HEK293 (cell line): Measurements from ENCODE around the gene RTN1.

Source experiments
- CTCF ChIA-PET: fragments of 350-600 bp; formaldehyde crosslinking; extraction: SDS; loops from one replicate; lab custom pipeline; 2021; ENCODE audit warnings: antibody characterized with exemption; lab: Yijun Ruan, JAX
- POLR2A ChIA-PET: fragments of 300-600 bp; formaldehyde crosslinking; extraction: SDS; loops from one replicate; lab custom pipeline; 2020; ENCODE audit warnings: antibody characterized with exemption, inconsistent platforms; lab: Yijun Ruan, JAX
- H3K27ac ChIP-seq: fragments of 200-500 bp; sonication (Bioruptor generic); 2 replicates; pipeline ENCODE4 v1.5.1; 2014; ENCODE audit warnings: low read depth, low read length, control low read depth, inconsistent platforms; ENCODE audit errors: extremely low read depth
- H3K36me3 ChIP-seq, 2 experiments: fragments of 200-500 bp in 1 of 2; sonication (Bioruptor generic) in 1 of 2; 1 replicate in 1 of 2; 2 replicates in 1 of 2; pipeline ENCODE4 v1.5.1; 2014 to 2017; ENCODE audit warnings: inconsistent platforms in 2 of 2, low read length in 2 of 2; ENCODE audit not compliant: control insufficient read depth in 2 of 2, insufficient read depth in 1 of 2
- H3K4me1 ChIP-seq: fragments of 200-500 bp; sonication (Bioruptor generic); 2 replicates; pipeline ENCODE4 v1.5.1; 2014; ENCODE audit warnings: mild to moderate bottlenecking, low read length, inconsistent platforms; ENCODE audit not compliant: control insufficient read depth, insufficient read depth
- H3K4me3 ChIP-seq: 2 replicates; pipeline ENCODE4 v1.5.1; 2011; ENCODE audit warnings: low read depth, mild to moderate bottlenecking, control low read depth, low read length, moderate library complexity
- H3K9me3 ChIP-seq: fragments of 200-500 bp; sonication (Bioruptor generic); 2 replicates; pipeline ENCODE4 v1.5.1; 2014; ENCODE audit warnings: low read depth, low read length, inconsistent platforms; ENCODE audit not compliant: control insufficient read depth, insufficient read depth
- GFI1B ChIP-seq: fragments of 450-650 bp; formaldehyde crosslinking; IDR thresholded peaks from 2 replicates; pipeline ENCODE4 v1.5.1; 2016; ENCODE audit warnings: missing biosample characterization, missing genetic modification characterization
- GLIS1 ChIP-seq: fragments of 450-650 bp; formaldehyde crosslinking; IDR thresholded peaks from 2 replicates; pipeline ENCODE4 v1.5.1; 2016; ENCODE audit warnings: missing biosample characterization, missing genetic modification characterization
- RBAK ChIP-seq: fragments of 450-650 bp; formaldehyde crosslinking; IDR thresholded peaks from 2 replicates; pipeline ENCODE4 v1.5.1; 2016; ENCODE audit warnings: missing biosample characterization, missing genetic modification characterization
- REPIN1 ChIP-seq: fragments of 450-650 bp; formaldehyde crosslinking; IDR thresholded peaks from 2 replicates; pipeline ENCODE4 v1.5.1; 2017; ENCODE audit warnings: missing biosample characterization, missing genetic modification characterization, low read depth
- SCRT2 ChIP-seq: fragments of 450-650 bp; formaldehyde crosslinking; IDR thresholded peaks from 2 replicates; pipeline ENCODE4 v1.5.1; 2016; ENCODE audit warnings: missing biosample characterization, missing genetic modification characterization
- SETDB1 ChIP-seq: IDR thresholded peaks from one replicate; pipeline ENCODE4 v1.6.1; 2017; ENCODE audit warnings: mild to moderate bottlenecking, low read length, moderate library complexity, mixed read lengths; ENCODE audit not compliant: insufficient read length
- TCF7L2 ChIP-seq: IDR thresholded peaks from 2 replicates; pipeline ENCODE4 v1.6.1; 2011; ENCODE audit warnings: low read depth, mild to moderate bottlenecking, inconsistent platforms, low read length, moderate library complexity, borderline replicate concordance
- TRIM28 ChIP-seq: IDR thresholded peaks from 2 replicates; pipeline ENCODE4 v1.6.1; 2011; ENCODE audit warnings: low read length, control low read depth, borderline replicate concordance
- YY2 ChIP-seq: fragments of 450-650 bp; formaldehyde crosslinking; IDR thresholded peaks from 2 replicates; pipeline ENCODE4 v1.5.1; 2016; ENCODE audit warnings: missing biosample characterization, missing genetic modification characterization
- ZBTB21 ChIP-seq: fragments of 450-650 bp; formaldehyde crosslinking; IDR thresholded peaks from 2 replicates; pipeline ENCODE4 v1.5.1; 2017; ENCODE audit warnings: missing biosample characterization, missing genetic modification characterization
- ZBTB7A ChIP-seq: fragments of 450-650 bp; formaldehyde crosslinking; IDR thresholded peaks from 2 replicates; pipeline ENCODE4 v1.5.1; 2016; ENCODE audit warnings: low read depth, missing biosample characterization, missing genetic modification characterization
- ZNF114 ChIP-seq: fragments of 450-650 bp; formaldehyde crosslinking; IDR thresholded peaks from 2 replicates; pipeline ENCODE4 v1.5.0; 2017; ENCODE audit warnings: missing biosample characterization, missing genetic modification characterization
- ZNF140 ChIP-seq: fragments of 450-650 bp; formaldehyde crosslinking; IDR thresholded peaks from 2 replicates; pipeline ENCODE4 v1.5.1; 2016; ENCODE audit warnings: missing biosample characterization, missing genetic modification characterization
- ZNF211 ChIP-seq: fragments of 450-650 bp; formaldehyde crosslinking; IDR thresholded peaks from 2 replicates; pipeline ENCODE4 v1.5.1; 2016; ENCODE audit warnings: low read depth, missing biosample characterization, missing genetic modification characterization
- ZNF221 ChIP-seq: fragments of 450-650 bp; formaldehyde crosslinking; IDR thresholded peaks from 2 replicates; pipeline ENCODE4 v1.5.1; 2017; ENCODE audit warnings: missing biosample characterization, missing genetic modification characterization, borderline replicate concordance
- ZNF223 ChIP-seq: fragments of 450-650 bp; formaldehyde crosslinking; IDR thresholded peaks from 2 replicates; pipeline ENCODE4 v1.5.1; 2016; ENCODE audit warnings: missing biosample characterization, missing genetic modification characterization
- ZNF354C ChIP-seq: fragments of 450-650 bp; formaldehyde crosslinking; IDR thresholded peaks from 2 replicates; pipeline ENCODE4 v1.5.1; 2016; ENCODE audit warnings: missing biosample characterization, missing genetic modification characterization, low read depth, borderline replicate concordance
- ZNF394 ChIP-seq: fragments of 450-650 bp; formaldehyde crosslinking; IDR thresholded peaks from 2 replicates; pipeline ENCODE4 v1.5.1; 2016; ENCODE audit warnings: missing biosample characterization, missing genetic modification characterization, mild to moderate bottlenecking, moderate library complexity, borderline replicate concordance
- ZNF501 ChIP-seq: fragments of 450-650 bp; formaldehyde crosslinking; IDR thresholded peaks from 2 replicates; pipeline ENCODE4 v1.5.1; 2016; ENCODE audit warnings: missing biosample characterization, missing genetic modification characterization
- ZNF514 ChIP-seq: fragments of 450-650 bp; formaldehyde crosslinking; IDR thresholded peaks from 2 replicates; pipeline ENCODE4 v1.5.1; 2016; ENCODE audit warnings: missing biosample characterization, missing genetic modification characterization
- ZNF585B ChIP-seq: fragments of 450-650 bp; formaldehyde crosslinking; IDR thresholded peaks from 2 replicates; pipeline ENCODE4 v1.5.1; 2016; ENCODE audit warnings: missing biosample characterization, missing genetic modification characterization
- ZNF596 ChIP-seq: fragments of 450-650 bp; IDR thresholded peaks from 2 replicates; pipeline ENCODE4 v1.5.0; 2018; ENCODE audit warnings: missing biosample characterization, mild to moderate bottlenecking, missing genetic modification characterization, moderate library complexity
- ZNF600 ChIP-seq: fragments of 450-650 bp; formaldehyde crosslinking; IDR thresholded peaks from 2 replicates; pipeline ENCODE4 v1.5.1; 2016; ENCODE audit warnings: missing biosample characterization, missing genetic modification characterization
- ZNF654 ChIP-seq: fragments of 450-650 bp; formaldehyde crosslinking; IDR thresholded peaks from 2 replicates; pipeline ENCODE4 v1.5.1; 2016; ENCODE audit warnings: low read depth, missing biosample characterization, missing genetic modification characterization
- ZNF660 ChIP-seq: fragments of 450-650 bp; IDR thresholded peaks from 2 replicates; pipeline ENCODE4 v1.5.1; 2018; ENCODE audit warnings: missing biosample characterization, mild to moderate bottlenecking, missing genetic modification characterization
- ZNF76 ChIP-seq: fragments of 450-650 bp; formaldehyde crosslinking; IDR thresholded peaks from 2 replicates; pipeline ENCODE4; 2016; ENCODE audit warnings: low read depth, missing biosample characterization, missing genetic modification characterization, borderline replicate concordance
- ZNF776 ChIP-seq: fragments of 450-650 bp; formaldehyde crosslinking; IDR thresholded peaks from 2 replicates; pipeline ENCODE4 v1.5.0; 2017; ENCODE audit warnings: missing biosample characterization, missing genetic modification characterization, borderline replicate concordance
- ZXDB ChIP-seq: fragments of 450-650 bp; formaldehyde crosslinking; IDR thresholded peaks from 2 replicates; pipeline ENCODE4 v1.5.1; 2016; ENCODE audit warnings: missing biosample characterization, missing genetic modification characterization
- TF ChIP-seq, protein P1 (sequence below): fragments of 450-650 bp; formaldehyde crosslinking; IDR thresholded peaks from 2 replicates; pipeline ENCODE4 v1.5.1; 2016; ENCODE audit warnings: missing biosample characterization, missing genetic modification characterization
- TF ChIP-seq, protein P2 (sequence below): fragments of 450-650 bp; formaldehyde crosslinking; IDR thresholded peaks from 2 replicates; pipeline ENCODE4 v1.5.1; 2016; ENCODE audit warnings: missing biosample characterization, missing genetic modification characterization
- TF ChIP-seq, protein P3 (sequence below): fragments of 450-650 bp; IDR thresholded peaks from 2 replicates; pipeline ENCODE4 v1.5.1; 2018; ENCODE audit warnings: missing biosample characterization, missing genetic modification characterization
- TF ChIP-seq, protein P4 (sequence below): fragments of 450-650 bp; formaldehyde crosslinking; conservative IDR thresholded peaks from 2 replicates; pipeline ENCODE4 v1.5.1; 2016; ENCODE audit warnings: low read depth, missing biosample characterization, missing genetic modification characterization

RTN1 gene

DNA sequence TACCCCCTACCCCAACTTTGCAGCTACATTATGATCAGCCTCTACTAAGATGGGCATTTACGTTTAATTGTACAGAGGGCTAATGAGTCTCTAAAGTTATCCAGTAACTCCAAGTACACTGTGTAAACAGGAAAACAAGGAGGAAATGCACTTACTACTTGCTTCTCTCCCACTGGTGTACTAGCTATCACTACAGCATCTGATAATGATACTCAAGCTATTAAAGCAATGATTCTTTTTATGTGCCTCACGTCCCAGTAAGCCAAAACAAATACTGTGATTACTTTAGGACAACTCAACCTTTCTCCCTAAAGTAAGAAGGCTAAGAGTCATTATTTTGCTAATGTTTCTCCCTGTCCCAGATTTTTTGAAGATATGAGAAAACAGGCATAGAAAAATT, 165.3 kb downstream of the RTN1 start:
- Histone ChIP-seq H3K4me1 (no peaks in the 10 kb centered on the region), H3K36me3 (no peaks in the 10 kb centered on the region), H3K9me3 (no peaks in the 10 kb centered on the region), H3K4me3 (no peak overlapping the region), H3K27ac (no peak overlapping the region)
- ChIA-PET CTCF (no interaction called here), POLR2A (no interaction called here)
- TF ChIP-seq REPIN1 (tag by site-specific recombination) (no peak), ZNF140 (tag by site-specific recombination) (no peak), ZXDB (tag by site-specific recombination) (no peak), ZNF776 (tag by site-specific recombination) (no peak), ZNF223 (no peak), GLIS1 (tag by site-specific recombination) (no peak), TCF7L2 (no peak), ZNF501 (tag by site-specific recombination) (no peak), ZNF211 (tag by site-specific recombination) (no peak), ZNF585B (tag by site-specific recombination) (no peak), ZBTB7A (no peak), ZBTB21 (tag by site-specific recombination) (no peak), SETDB1 (no peak), YY2 (tag by site-specific recombination) (no peak), ZNF114 (no peak)
- TF ChIP-seq, protein P1, sequence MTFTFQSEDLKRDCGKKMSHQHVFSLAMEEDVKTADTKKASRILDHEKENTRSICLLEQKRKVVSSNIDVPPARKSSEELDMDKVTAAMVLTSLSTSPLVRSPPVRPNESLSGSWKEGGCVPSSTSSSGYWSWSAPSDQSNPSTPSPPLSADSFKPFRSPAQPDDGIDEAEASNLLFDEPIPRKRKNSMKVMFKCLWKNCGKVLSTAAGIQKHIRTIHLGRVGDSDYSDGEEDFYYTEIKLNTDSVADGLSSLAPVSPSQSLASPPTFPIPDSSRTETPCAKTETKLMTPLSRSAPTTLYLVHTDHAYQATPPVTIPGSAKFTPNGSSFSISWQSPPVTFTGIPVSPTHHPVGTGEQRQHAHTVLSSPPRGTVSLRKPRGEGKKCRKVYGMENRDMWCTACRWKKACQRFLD (tag by site-specific recombination), result no peak
- TF ChIP-seq, protein P2, sequence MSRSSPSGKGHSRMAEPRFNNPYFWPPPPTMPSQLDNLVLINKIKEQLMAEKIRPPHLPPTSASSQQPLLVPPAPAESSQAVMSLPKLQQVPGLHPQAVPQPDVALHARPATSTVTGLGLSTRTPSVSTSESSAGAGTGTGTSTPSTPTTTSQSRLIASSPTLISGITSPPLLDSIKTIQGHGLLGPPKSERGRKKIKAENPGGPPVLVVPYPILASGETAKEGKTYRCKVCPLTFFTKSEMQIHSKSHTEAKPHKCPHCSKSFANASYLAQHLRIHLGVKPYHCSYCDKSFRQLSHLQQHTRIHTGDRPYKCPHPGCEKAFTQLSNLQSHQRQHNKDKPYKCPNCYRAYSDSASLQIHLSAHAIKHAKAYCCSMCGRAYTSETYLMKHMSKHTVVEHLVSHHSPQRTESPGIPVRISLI, result no peak

DNA sequence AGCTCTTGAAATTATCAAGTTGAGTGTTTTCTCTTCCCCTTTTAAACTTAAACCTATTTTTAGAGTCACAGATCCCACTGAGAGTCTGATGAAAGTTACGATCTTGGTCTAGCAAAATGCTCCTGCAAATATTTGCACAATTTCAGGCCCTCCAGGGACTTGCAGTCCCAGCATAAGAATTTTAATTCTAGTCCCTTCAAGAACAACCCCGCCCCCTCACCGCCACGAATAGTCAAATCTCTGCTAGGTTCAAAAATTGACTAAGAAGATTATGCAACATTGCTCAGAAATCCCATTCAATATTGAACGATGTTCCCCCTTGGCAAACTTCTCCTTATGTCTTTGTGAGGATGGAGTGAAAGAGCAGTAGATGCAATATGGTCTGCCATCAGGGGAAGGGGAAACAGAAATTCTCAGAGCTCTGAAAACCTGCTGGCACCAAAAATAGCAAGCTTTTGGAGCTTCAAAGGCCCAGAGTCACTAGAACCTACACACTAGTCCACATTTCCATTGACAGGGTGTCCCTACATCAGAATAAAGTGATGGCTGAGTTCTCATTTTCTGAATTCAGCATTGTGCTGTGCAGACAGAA, 166.4 kb downstream of the RTN1 start:
- POLR2A ChIA-PET, result no interaction called here
- no peaks in the 10 kb centered on the region for H3K4me1 ChIP-seq
- no peak overlapping the region for H3K27ac ChIP-seq
- no peaks in the 10 kb centered on the region for H3K36me3 ChIP-seq
- H3K4me3 ChIP-seq, result no peak overlapping the region
- CTCF ChIA-PET, result interaction anchor here (1.1 kb wide), 1 partner anchor 71 kb away, joined by 6 read pairs; no protein-coding TSS in a partner anchor
- H3K9me3 ChIP-seq, result no peaks in the 10 kb centered on the region
- no peak for TF ChIP-seq ZNF221 (tag by site-specific recombination)
- no peak for TF ChIP-seq ZNF776 (tag by site-specific recombination)
- TF ChIP-seq ZNF514 (tag by site-specific recombination), result no peak
- TF ChIP-seq ZNF600 (tag by site-specific recombination), result no peak
- TF ChIP-seq, protein P3, sequence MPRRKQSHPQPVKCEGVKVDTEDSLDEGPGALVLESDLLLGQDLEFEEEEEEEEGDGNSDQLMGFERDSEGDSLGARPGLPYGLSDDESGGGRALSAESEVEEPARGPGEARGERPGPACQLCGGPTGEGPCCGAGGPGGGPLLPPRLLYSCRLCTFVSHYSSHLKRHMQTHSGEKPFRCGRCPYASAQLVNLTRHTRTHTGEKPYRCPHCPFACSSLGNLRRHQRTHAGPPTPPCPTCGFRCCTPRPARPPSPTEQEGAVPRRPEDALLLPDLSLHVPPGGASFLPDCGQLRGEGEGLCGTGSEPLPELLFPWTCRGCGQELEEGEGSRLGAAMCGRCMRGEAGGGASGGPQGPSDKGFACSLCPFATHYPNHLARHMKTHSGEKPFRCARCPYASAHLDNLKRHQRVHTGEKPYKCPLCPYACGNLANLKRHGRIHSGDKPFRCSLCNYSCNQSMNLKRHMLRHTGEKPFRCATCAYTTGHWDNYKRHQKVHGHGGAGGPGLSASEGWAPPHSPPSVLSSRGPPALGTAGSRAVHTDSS, result no peak
- TF ChIP-seq ZNF660 (tag by site-specific recombination), result no peak
- no peak for TF ChIP-seq ZNF654 (tag by site-specific recombination)
- no peak for TF ChIP-seq ZNF394 (tag by site-specific recombination)
- TF ChIP-seq GFI1B (tag by site-specific recombination), result no peak
- TF ChIP-seq ZNF596, result no peak
- no peak for TF ChIP-seq ZNF76 (tag by site-specific recombination)
- no peak for TF ChIP-seq ZNF354C (tag by site-specific recombination)
- TF ChIP-seq TRIM28, result no peak
- TF ChIP-seq, protein P4, sequence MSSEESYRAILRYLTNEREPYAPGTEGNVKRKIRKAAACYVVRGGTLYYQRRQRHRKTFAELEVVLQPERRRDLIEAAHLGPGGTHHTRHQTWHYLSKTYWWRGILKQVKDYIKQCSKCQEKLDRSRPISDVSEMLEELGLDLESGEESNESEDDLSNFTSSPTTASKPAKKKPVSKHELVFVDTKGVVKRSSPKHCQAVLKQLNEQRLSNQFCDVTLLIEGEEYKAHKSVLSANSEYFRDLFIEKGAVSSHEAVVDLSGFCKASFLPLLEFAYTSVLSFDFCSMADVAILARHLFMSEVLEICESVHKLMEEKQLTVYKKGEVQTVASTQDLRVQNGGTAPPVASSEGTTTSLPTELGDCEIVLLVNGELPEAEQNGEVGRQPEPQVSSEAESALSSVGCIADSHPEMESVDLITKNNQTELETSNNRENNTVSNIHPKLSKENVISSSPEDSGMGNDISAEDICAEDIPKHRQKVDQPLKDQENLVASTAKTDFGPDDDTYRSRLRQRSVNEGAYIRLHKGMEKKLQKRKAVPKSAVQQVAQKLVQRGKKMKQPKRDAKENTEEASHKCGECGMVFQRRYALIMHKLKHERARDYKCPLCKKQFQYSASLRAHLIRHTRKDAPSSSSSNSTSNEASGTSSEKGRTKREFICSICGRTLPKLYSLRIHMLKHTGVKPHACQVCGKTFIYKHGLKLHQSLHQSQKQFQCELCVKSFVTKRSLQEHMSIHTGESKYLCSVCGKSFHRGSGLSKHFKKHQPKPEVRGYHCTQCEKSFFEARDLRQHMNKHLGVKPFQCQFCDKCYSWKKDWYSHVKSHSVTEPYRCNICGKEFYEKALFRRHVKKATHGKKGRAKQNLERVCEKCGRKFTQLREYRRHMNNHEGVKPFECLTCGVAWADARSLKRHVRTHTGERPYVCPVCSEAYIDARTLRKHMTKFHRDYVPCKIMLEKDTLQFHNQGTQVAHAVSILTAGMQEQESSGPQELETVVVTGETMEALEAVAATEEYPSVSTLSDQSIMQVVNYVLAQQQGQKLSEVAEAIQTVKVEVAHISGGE, result no peak
- TF ChIP-seq SCRT2 (tag by site-specific recombination), result no peak
- no peak for TF ChIP-seq RBAK (tag by site-specific recombination)
